Osteoblast (primary cell): ENCODE data around the gene IMPA2. TPM values are rescaled to one million over a fixed set of nuclear protein-coding genes. Genes with fewer than 3 reads are reported as not detected.

Source experiments
- DNase-seq: peaks from one replicate; pipeline ENCODE4 v3.0.0; 2011; ENCODE audit warnings: low spot score, mixed read lengths; ENCODE audit not compliant: insufficient read length; ENCODE audit errors: missing footprints
- H2AFZ ChIP-seq: 2 replicates; pipeline ENCODE4 v1.6.0; 2011; ENCODE audit warnings: mild to moderate bottlenecking, low read length
- H3K27ac ChIP-seq: 2 replicates; pipeline ENCODE4 v1.5.1; 2011; ENCODE audit warnings: mild to moderate bottlenecking, low read depth, low read length, moderate library complexity
- H3K27me3 ChIP-seq: 2 replicates; pipeline ENCODE4 v1.6.0; 2012; ENCODE audit warnings: mild to moderate bottlenecking, control low read depth, inconsistent platforms, low read length, moderate library complexity; ENCODE audit not compliant: insufficient read depth
- H3K36me3 ChIP-seq: 2 replicates; pipeline ENCODE4 v1.5.1; 2011; ENCODE audit warnings: mild to moderate bottlenecking, low read length, control low read depth, moderate library complexity; ENCODE audit not compliant: insufficient read depth
- H3K4me1 ChIP-seq: 2 replicates; pipeline ENCODE4 v1.5.1; 2011; ENCODE audit warnings: mild to moderate bottlenecking, low read length, control low read depth, moderate library complexity; ENCODE audit not compliant: insufficient read depth
- H3K4me2 ChIP-seq: 2 replicates; pipeline ENCODE4 v1.6.0; 2011; ENCODE audit warnings: mild to moderate bottlenecking, low read length; ENCODE audit not compliant: insufficient read depth
- H3K4me3 ChIP-seq: fragments of 200-600 bp; sonication (generic); 3 replicates; pipeline ENCODE4 v1.5.1; 2012; ENCODE audit warnings: mild to moderate bottlenecking, low read length, inconsistent platforms; ENCODE audit not compliant: insufficient read depth
- H3K79me2 ChIP-seq: 2 replicates; pipeline ENCODE4 v1.6.0; 2012; ENCODE audit warnings: mild to moderate bottlenecking, low read length, control low read depth, inconsistent platforms; ENCODE audit not compliant: insufficient read depth
- H3K9me3 ChIP-seq: 2 replicates; pipeline ENCODE4 v1.5.1; 2011; ENCODE audit warnings: low read depth, low read length, control low read depth
- H4K20me1 ChIP-seq: 2 replicates; pipeline ENCODE4 v1.6.0; 2012; ENCODE audit warnings: mild to moderate bottlenecking, low read length, control low read depth; ENCODE audit not compliant: insufficient read depth
- CTCF ChIP-seq: IDR thresholded peaks from 2 replicates; pipeline ENCODE4 v1.5.1; 2011; ENCODE audit warnings: mild to moderate bottlenecking, low read depth, low read length, moderate library complexity; ENCODE audit errors: extremely low read depth
- total RNA-seq: library from RNA; depleted of rRNA; stranded (reverse); fragments of >200 nt; gene quantifications from 2 replicates; pipeline ENCODE4 v1.2.3, GENCODE V29; 2012

IMPA2 gene
- total RNA-seq: 11.2 and 14.4 TPM in 2 replicates

GRCh38 chr18:11981192-11981542 is at the start of gene IMPA2:
TSS of gene IMPA2 (plus strand) at chr18:11981507. CDS start at chr18:11981670, 163 bp downstream.
- Histone ChIP-seq H3K4me2 (peak within 1 kb of the TSS; percentile 92), H3K79me2 (no peaks in the 10 kb centered on the region), H3K36me3 (no peaks in the 10 kb centered on the region), H3K27ac (peak within 1 kb of the TSS; percentile 76), H3K4me1 (peaks cover 6% of the 10 kb centered on the region), H3K4me3 (peak within 1 kb of the TSS; percentile 79), H3K9me3 (no peaks in the 10 kb centered on the region), H2AFZ (peak within 1 kb of the TSS; percentile 95), H3K27me3 (no peaks in the 10 kb centered on the region), H4K20me1 (no peaks in the 10 kb centered on the region)
- DNase-seq: peak; percentile 98
- no peak for TF ChIP-seq CTCF

GRCh38 chr18:11932393-11932792 is 48.9 kb upstream of the IMPA2 start:
- Histone ChIP-seq H3K36me3 (no peaks in the 10 kb centered on the region), H3K27ac (no peak overlapping the region), H3K27me3 (no peaks in the 10 kb centered on the region), H3K79me2 (no peaks in the 10 kb centered on the region), H3K9me3 (no peaks in the 10 kb centered on the region), H3K4me3 (no peak overlapping the region), H3K4me1 (no peaks in the 10 kb centered on the region), H3K4me2 (no peak overlapping the region), H2AFZ (no peak overlapping the region), H4K20me1 (no peaks in the 10 kb centered on the region)
- no peak for DNase-seq
- no peak for TF ChIP-seq CTCF

- no peaks in the 10 kb centered on the region for H3K79me2 ChIP-seq
- no peaks in the 10 kb centered on the region for H3K9me3 ChIP-seq
- H4K20me1 ChIP-seq: no peaks in the 10 kb centered on the region
- H3K4me1 ChIP-seq: no peaks in the 10 kb centered on the region
- H3K4me3 ChIP-seq: no peak overlapping the region
- no peak overlapping the region for H3K27ac ChIP-seq
- no peaks in the 10 kb centered on the region for H3K36me3 ChIP-seq
- no peak overlapping the region for H2AFZ ChIP-seq
- no peaks in the 10 kb centered on the region for H3K27me3 ChIP-seq
- peak; percentile 91 for DNase-seq
- peak; percentile 79 for TF ChIP-seq CTCF
- no peak overlapping the region for H3K4me2 ChIP-seq
Measured at GRCh38 chr18:11937874-11938478, 43.3 kb upstream of the IMPA2 start.

GRCh38 chr18:11940956-11941355 is 40.4 kb upstream of the IMPA2 start:
- TF ChIP-seq CTCF: no peak
- no peak overlapping the region for H3K4me3 ChIP-seq
- no peaks in the 10 kb centered on the region for H3K27me3 ChIP-seq
- no peaks in the 10 kb centered on the region for H3K4me1 ChIP-seq
- no peak for DNase-seq
- H3K79me2 ChIP-seq: no peaks in the 10 kb centered on the region
- no peak overlapping the region for H3K4me2 ChIP-seq
- no peak overlapping the region for H3K27ac ChIP-seq
- H3K36me3 ChIP-seq: no peaks in the 10 kb centered on the region
- no peak overlapping the region for H2AFZ ChIP-seq
- no peaks in the 10 kb centered on the region for H3K9me3 ChIP-seq
- no peaks in the 10 kb centered on the region for H4K20me1 ChIP-seq
